HG03521 (cell line): ENCODE data around the gene UNC79.

ENCODE experiments used
- ATAC-seq: cut with Tn5 transposase; IDR thresholded peaks from one replicate; pipeline ENCODE4 v1.9.1; 2021; ENCODE audit warnings: mild to moderate bottlenecking, moderate library complexity; ENCODE audit not compliant: unreplicated experiment

The UNC79 gene

GRCh38 chr14:93544212-93544611 is 113.5 kb downstream of the UNC79 start:
- ATAC-seq, result no peak

- no peak for ATAC-seq
These were observed 115.9 kb downstream of the UNC79 start for GRCh38 chr14:93546642-93547041.

- ATAC-seq, result peak; percentile 54
These were observed 117.5 kb downstream of the UNC79 start for GRCh38 chr14:93548102-93548843.

GRCh38 chr14:93549595-93549994 is 118.9 kb downstream of the UNC79 start:
- no peak for ATAC-seq

GRCh38 chr14:93564918-93565317 is 134.2 kb downstream of the UNC79 start:
- no peak for ATAC-seq

- no peak for ATAC-seq
These were observed 135.4 kb downstream of the UNC79 start for GRCh38 chr14:93566065-93566693.

GRCh38 chr14:93571275-93571674 is 140.5 kb downstream of the UNC79 start:
- no peak for ATAC-seq

DNA sequence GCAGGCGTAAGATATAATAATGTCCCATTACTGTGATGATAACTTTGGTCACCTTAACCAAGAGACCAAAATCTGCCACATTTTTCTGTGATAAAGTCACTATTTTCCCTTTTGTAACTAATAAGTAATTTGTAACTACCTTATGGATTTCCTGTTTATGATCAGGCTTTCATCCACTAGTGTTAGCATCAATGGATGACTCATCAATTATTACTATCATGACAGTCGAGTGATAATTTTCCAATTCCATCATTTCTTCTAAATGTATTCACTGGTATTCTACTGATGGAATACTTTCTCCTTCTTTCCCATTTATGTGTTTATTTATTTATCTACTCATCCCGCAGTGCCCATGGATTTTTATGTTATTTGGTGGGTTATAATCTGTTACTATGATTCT is 148.4 kb downstream of the UNC79 start:
- ATAC-seq, result no peak

- no peak for ATAC-seq
These were observed 151.8 kb downstream of the UNC79 start for GRCh38 chr14:93582516-93582915.

DNA sequence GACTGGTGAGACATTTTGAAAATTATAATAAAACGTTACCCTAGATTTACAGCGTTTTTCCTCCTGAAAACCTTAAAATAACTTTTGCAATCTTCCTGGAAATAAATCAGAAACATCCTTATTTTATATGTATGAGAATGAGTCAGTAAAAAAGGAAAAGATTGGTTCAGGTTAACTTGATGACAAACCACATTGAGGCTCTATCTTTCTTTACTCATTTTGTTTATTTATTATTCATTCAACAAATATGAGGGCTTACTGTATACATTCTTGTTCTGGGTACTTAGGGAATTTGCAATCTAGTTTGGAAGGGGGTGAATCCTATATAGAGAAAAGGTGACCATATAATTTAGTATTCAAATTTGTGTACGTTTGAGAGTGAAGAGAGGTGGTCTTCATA is 156.6 kb downstream of the UNC79 start:
- ATAC-seq, result no peak

GRCh38 chr14:93591506-93591905 is 160.8 kb downstream of the UNC79 start:
- ATAC-seq, result no peak

- no peak for ATAC-seq
These were observed 162.0 kb downstream of the UNC79 start for GRCh38 chr14:93592786-93593185.

DNA sequence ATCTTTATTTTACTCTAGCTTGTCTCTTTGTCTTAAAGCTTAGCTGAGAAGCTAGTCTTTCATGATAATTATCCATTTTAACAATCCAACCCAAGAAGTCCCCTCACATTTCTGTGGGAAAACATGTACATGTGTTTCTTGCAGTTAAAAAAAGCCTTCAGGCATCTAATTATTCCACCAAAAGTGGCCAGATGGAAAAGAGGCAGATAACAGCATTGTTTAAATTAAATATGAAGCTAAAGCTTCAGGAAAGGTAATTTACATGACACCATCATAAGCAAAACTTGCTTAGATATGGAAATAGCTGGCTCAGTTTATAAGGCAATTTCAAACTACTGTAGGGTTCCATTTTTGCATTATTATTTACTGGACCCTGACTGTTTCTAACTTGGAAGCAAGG is 175.4 kb downstream of the UNC79 start:
- no peak for ATAC-seq

GRCh38 chr14:93619176-93619793 is 188.5 kb downstream of the UNC79 start:
- ATAC-seq, result no peak

DNA sequence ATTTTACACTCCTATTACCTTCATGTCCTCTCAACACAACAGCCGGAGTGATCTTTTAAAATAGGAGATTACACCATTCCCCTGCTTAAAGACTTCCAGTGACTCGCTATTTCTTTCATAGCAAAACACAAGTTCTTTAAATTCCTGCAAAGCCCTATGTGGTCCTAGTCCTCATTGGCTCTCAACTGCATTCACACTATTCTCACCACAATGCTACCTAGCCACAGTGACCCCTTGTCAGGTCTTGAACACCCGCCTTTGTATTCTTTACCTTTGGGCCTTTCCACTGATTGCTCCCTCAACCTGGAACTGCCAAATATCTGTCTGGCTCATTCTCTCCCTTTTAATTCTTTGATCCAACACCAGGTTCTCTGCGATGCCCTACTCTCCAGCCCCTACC is 197.3 kb downstream of the UNC79 start:
- no peak for ATAC-seq

DNA sequence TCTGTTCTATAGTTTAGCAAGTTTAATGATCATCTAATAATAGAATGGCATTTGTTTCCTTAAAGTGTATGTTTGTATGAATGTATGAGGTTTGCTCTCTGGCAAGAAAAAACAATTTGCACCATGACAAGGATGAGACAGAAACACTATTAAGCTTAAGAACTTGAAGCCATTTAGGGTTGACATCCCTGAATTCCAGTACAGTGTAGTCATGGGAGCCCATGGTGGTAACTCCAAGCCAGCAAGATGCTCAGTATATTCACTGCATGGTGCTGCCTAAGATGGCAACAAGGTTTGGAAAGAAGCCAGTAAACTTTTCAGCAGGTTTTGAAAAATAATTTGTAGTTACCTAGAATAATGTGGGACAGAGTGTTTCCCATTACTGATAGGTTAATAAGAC is 198.9 kb downstream of the UNC79 start:
- ATAC-seq, result no peak

DNA sequence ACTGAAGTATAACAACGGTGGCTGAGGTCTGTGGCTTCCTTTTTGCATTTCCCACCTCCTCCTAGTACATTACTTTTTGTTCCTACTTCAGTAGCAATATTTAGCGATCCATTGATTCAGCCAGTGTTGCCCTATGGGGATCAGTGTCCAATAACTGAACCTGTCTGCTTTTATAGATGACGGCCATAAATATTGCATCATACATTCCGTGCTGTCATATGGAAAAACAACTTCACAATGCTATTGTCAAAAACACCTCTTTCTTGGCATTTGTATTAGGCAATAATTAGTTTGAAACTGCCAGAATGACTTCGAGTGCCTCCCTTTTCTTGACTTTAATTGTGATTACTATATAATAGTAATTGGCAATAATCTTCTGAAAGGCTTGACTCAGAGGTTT is 208.1 kb downstream of the UNC79 start:
- no peak for ATAC-seq

DNA sequence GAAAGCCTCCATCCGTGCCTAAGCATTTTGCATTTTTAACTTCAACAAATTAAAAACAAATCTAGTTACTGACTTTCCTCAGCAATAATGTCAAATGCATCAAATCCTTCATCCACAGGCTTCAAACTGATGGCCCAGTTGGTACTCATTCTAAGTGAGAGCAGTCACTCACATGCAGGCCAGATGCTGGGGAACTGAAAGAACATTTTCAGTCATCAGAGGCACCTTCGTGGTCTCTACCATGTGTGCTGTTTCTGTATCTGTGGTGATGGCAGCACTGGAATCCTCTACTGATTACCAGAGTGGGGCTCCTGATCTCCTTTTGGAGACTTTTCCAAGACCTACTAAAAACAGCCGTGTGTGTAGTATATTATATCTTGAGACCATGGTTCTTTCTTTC is 212.4 kb downstream of the UNC79 start:
- ATAC-seq, result no peak

DNA sequence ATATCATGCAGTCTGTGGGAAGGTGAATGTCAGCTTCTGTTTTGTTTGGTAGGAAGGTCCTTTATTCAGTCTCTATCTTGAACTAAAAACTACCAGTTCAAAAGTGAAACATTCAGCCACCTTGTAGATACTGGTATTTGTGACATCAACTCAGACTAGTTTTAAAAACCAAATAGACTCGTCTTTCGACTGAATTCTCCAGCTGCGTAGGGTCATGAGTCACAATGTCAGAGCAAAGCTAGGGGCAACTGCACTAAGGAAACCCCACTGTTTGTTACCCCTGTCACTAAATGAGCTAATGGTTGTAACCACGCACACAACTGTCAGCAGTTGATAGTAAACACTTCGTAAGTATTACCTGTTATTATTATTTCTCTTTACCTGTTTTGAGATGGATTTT is 212.9 kb downstream of the UNC79 start:
- no peak for ATAC-seq

DNA sequence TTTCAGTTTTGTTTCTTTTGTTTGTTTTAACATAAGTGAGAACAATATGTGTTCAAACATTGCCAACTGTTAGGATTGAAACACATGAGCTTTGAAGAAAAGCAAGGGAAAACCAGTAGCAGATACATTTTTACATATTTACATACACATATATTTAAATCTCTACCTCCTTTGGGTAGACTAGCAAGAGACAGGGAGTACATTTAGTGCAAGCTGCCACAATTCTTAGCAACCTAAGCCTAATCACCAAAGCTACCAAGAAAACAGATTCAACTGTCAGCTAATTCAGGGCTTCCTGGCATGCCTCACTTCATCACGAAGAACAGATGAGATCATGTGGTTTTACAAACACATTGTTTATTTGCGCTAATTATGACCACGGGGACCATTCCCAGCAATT is 214.5 kb downstream of the UNC79 start:
- no peak for ATAC-seq

GRCh38 chr14:93648440-93649168 is 217.9 kb downstream of the UNC79 start:
- ATAC-seq, result no peak

DNA sequence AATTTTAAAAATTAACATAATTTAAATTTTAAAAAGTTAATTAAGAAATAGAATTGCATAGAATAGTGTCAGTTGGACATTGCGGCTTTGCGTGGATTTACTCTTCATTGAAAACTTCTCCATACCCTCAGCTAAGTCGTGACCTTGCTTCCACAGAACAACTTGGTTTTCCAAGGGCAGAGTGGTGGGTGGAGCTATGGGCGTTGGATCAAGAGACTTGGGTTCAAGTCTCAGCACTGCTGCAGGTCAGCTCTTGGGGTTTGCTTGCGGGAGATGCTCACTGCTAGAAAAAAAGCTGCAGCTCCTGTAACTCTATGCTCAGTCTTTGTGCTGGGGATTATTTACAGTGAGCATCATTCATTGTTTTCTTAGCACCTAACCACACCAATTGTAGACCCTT is 223.9 kb downstream of the UNC79 start:
- ATAC-seq, result no peak
